HepG2 (cell line): ENCODE data around the gene EPHA1. TPM values are rescaled to one million over a fixed set of nuclear protein-coding genes. Genes with fewer than 3 reads are reported as not detected.

ENCODE experiments used
- ATAC-seq: fragments of 200-7000 bp; cut with Tn5 transposase; 3 replicates; pipeline ENCODE4 v1.9.1; 2020; ENCODE audit warnings: mild to moderate bottlenecking, moderate library complexity
- BruUV-seq: library from RNA; stranded (reverse); fragments of 400-500 nt; replicated peaks from 2 replicates; lab custom pipeline; 2021; lab: Mats Ljungman, UMichigan
- CTCF ChIA-PET: fragments of 300-600 bp; formaldehyde crosslinking; extraction: SDS; loops from one replicate; lab custom pipeline; 2021; ENCODE audit warnings: low total read pairs, inconsistent platforms, low intra/inter-chr PET ratio; lab: Yijun Ruan, JAX
- POLR2A ChIA-PET: fragments of 350-600 bp; sonication (Branson Sonifier 250); formaldehyde crosslinking; loops from one replicate; lab custom pipeline; 2020; ENCODE audit warnings: antibody characterized with exemption, inconsistent platforms; lab: Yijun Ruan, JAX
- DNase-seq: peaks from one replicate; pipeline ENCODE4 v3.0.0-alpha.2; 2015; ENCODE audit warnings: low spot score
- FAIRE-seq: peaks from 3 replicates; lab custom pipeline; 2011; peaks lifted over from hg19 to GRCh38; lab: Jason Lieb, UNC
- H2AFZ ChIP-seq: one replicate; pipeline ENCODE4 v1.6.1; 2011; ENCODE audit warnings: low read length, inconsistent platforms
- H3K27ac ChIP-seq: fragments of 300-600 bp; 3 replicates; pipeline ENCODE4 v1.8.0; 2011; ENCODE audit warnings: mixed run types, mild to moderate bottlenecking, mixed read lengths, low read length, inconsistent platforms; ENCODE audit not compliant: insufficient read depth; ENCODE audit errors: extremely low read length
- H3K27me3 ChIP-seq, 2 experiments: fragments of 200-600 bp in 1 of 2; 2 replicates in 1 of 2; 3 replicates in 1 of 2; pipeline versions ENCODE4 v1.6.0 to v1.8.0; 2011; ENCODE audit warnings: low read length in 2 of 2, mild to moderate bottlenecking in 2 of 2, moderate library complexity in 2 of 2, inconsistent platforms in 1 of 2; ENCODE audit not compliant: insufficient read depth in 2 of 2, control insufficient read depth in 1 of 2
- H3K36me3 ChIP-seq, 2 experiments: fragments of 200-600 bp in 1 of 2; replicated peaks in 1 of 2; 2 replicates in 1 of 2; 3 replicates in 1 of 2; pipeline versions ENCODE4 v1.5.1 to v1.8.0; 2011; ENCODE audit warnings: low read length in 2 of 2, inconsistent platforms in 1 of 2; ENCODE audit not compliant: insufficient read depth in 2 of 2, control insufficient read depth in 1 of 2
- H3K4me1 ChIP-seq: 2 replicates; pipeline ENCODE4 v1.5.1; 2012; ENCODE audit warnings: low read length, inconsistent platforms; ENCODE audit not compliant: insufficient read depth
- H3K4me2 ChIP-seq: 2 replicates; pipeline ENCODE4 v1.6.0; 2011; ENCODE audit warnings: low read depth, low read length, inconsistent platforms
- H3K4me3 ChIP-seq, 3 experiments: fragments of 200-600 bp in 1 of 3; sonication (generic), shearing (Covaris generic) in 1 of 3; replicated peaks in 1 of 3; 2 replicates each; pipeline ENCODE4 v1.5.1; 2011 to 2016; ENCODE audit warnings: low read length in 3 of 3, inconsistent platforms in 2 of 3, low read depth in 2 of 3, mild to moderate bottlenecking in 2 of 3, control low read depth in 1 of 3, mixed read lengths in 1 of 3; ENCODE audit not compliant: insufficient read depth in 1 of 3
- H3K79me2 ChIP-seq: one replicate; pipeline ENCODE4 v1.6.1; 2011; ENCODE audit warnings: low read length, inconsistent platforms; ENCODE audit not compliant: insufficient read depth
- H3K9ac ChIP-seq: 2 replicates; pipeline ENCODE4 v1.6.0; 2011; ENCODE audit warnings: mild to moderate bottlenecking, low read depth, low read length, inconsistent platforms; ENCODE audit not compliant: insufficient read depth
- H3K9me3 ChIP-seq: 2 replicates; pipeline ENCODE4 v1.5.1; 2012; ENCODE audit warnings: mild to moderate bottlenecking, low read length
- H4K20me1 ChIP-seq: 2 replicates; pipeline ENCODE4 v1.6.0; 2011; ENCODE audit warnings: inconsistent platforms, mild to moderate bottlenecking, low read length, moderate library complexity; ENCODE audit not compliant: insufficient read depth
- FOXK2 ChIP-seq: fragments of 450-650 bp; IDR thresholded peaks from 2 replicates; pipeline ENCODE4 v1.6.1; 2016
- GTF3A ChIP-seq: sonication (generic); formaldehyde crosslinking; conservative IDR thresholded peaks from 2 replicates; pipeline ENCODE4 v1.4.0; 2020; ENCODE audit warnings: mild to moderate bottlenecking, missing genetic modification reagents
- HMG20B ChIP-seq: conservative IDR thresholded peaks from 2 replicates; pipeline ENCODE4 v1.6.1; 2016; ENCODE audit warnings: missing genetic modification reagents, missing compliant biosample characterization
- NPAS2 ChIP-seq: sonication (generic); formaldehyde crosslinking; IDR thresholded peaks from 2 replicates; pipeline ENCODE4 v1.8.0; 2022; ENCODE audit warnings: mild to moderate bottlenecking, missing genetic modification reagents, borderline replicate concordance
- RELA ChIP-seq: sonication (generic); formaldehyde crosslinking; IDR thresholded peaks from 2 replicates; pipeline ENCODE4 v1.4.0; 2020; ENCODE audit warnings: missing genetic modification reagents
- SP1 ChIP-seq, 2 experiments: fragments of 450-650 bp in 1 of 2; sonication (generic) in 1 of 2; formaldehyde crosslinking in 1 of 2; IDR thresholded peaks; 2 replicates each; pipeline versions ENCODE4 v1.4.0 to v1.6.1; 2016 to 2020; ENCODE audit warnings: missing genetic modification reagents in 1 of 2
- SRSF1 ChIP-seq: fragments of 200-400 bp; formaldehyde crosslinking; optimal IDR thresholded peaks from 2 replicates; pipeline ENCODE3; 2017; ENCODE audit warnings: mild to moderate bottlenecking, low read depth, low read length, moderate library complexity
- STAG1 ChIP-seq: sonication (generic); formaldehyde crosslinking; IDR thresholded peaks from 2 replicates; pipeline ENCODE4 v1.4.0; 2020; ENCODE audit warnings: missing genetic modification reagents
- ZNF263 ChIP-seq: sonication (generic); formaldehyde crosslinking; IDR thresholded peaks from 2 replicates; pipeline ENCODE4 v1.4.0; 2020; ENCODE audit warnings: missing genetic modification reagents
- WGBS: methylation state at CpG from one replicate; pipeline ENCODE4 v1.1.6; 2017; ENCODE audit warnings: low lambda C conversion rate; 5-methylcytosine and 5-hydroxymethylcytosine counted together
- in situ Hi-C: cut with HindIII; loops from 2 replicates; pipeline ENCODE4 v1.10.0; 2017; ENCODE audit warnings: low pct_unique_long_range_greater_than_20kb; ENCODE audit not compliant: extremely low pct_ligation_motif_present
- intact Hi-C: fragments of 100-400 bp; cut with micrococcal nuclease; formaldehyde crosslinking; loops from one replicate; pipeline ENCODE4 v1.10.0; 2022; ENCODE audit not compliant: unreplicated experiment
- polyA plus RNA-seq, 8 experiments: library from polyadenylated mRNA; depleted of rRNA in 3 of 8; stranded (reverse) in 7 of 8; unstranded in 1 of 8; fragments of >200 nt; fragmentation: Illumina TruSeq in 4 of 8; extraction: Trizol in 4 of 8; gene quantifications; 2 replicates each; pipeline versions ENCODE4 v1.2.1 to v1.2.3, GENCODE V29; 2011 to 2016; ENCODE audit warnings: low read depth in 4 of 8, missing spikeins in 1 of 8, mixed read lengths in 1 of 8; ENCODE audit not compliant: insufficient read depth in 1 of 8
- total RNA-seq, 5 experiments: library from RNA; depleted of rRNA; stranded (reverse); fragments of >200 nt; fragmentation: Illumina TruSeq; extraction: Trizol; gene quantifications; 2 replicates each; pipeline ENCODE4 v1.2.3, GENCODE V29; 2016; ENCODE audit warnings: low read depth in 1 of 5
- TF ChIP-seq, protein P1 (sequence below): IDR thresholded peaks from 2 replicates; pipeline ENCODE4 v1.6.1; 2016; ENCODE audit warnings: missing biosample characterization, missing genetic modification reagents, low read depth
- TF ChIP-seq, protein P2 (sequence below): sonication (generic); formaldehyde crosslinking; IDR thresholded peaks from 2 replicates; pipeline ENCODE4 v1.5.0; 2020; ENCODE audit warnings: mild to moderate bottlenecking, missing genetic modification reagents, borderline replicate concordance

Gene EPHA1
- total and polyA plus RNA-seq, 2 of the 13 experiments (the other 11 are each of a cell fraction or from before 2014, with no cell fraction given) = 4.6 to 17.1 TPM

DNA sequence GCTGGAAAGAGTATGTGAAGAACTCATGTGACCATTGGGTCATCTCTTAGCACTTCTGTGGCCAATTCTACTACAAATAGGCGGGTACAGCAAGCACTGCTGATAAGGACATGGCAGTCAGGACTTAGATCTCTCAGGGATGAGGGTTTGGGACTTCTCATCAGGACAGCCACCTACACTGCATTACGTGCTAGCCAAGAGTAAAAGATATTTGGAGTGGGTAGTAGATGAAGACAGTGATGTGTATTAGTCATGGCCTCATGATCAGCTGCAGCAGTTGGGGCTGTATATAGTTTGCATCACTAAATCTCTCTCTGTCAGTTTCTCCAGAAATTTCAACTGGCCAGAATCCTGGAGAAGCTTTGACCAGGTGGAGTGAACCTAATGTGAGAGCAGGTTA lies 43.8 kb upstream of the EPHA1 start:
- H3K79me2 ChIP-seq = no peaks in the 10 kb centered on the region
- no peak overlapping the region for H3K9ac ChIP-seq
- in situ Hi-C loops = no loop called here
- no peaks in the 10 kb centered on the region for H3K27me3 ChIP-seq
- no TSS peak for BruUV-seq
- H3K4me2 ChIP-seq = no peak overlapping the region
- no peak overlapping the region for H3K4me3 ChIP-seq
- TF ChIP-seq NPAS2 (CRISPR knock-in tag) = no peak
- no peak for TF ChIP-seq HMG20B
- TF ChIP-seq STAG1 (CRISPR knock-in tag) = no peak
- TF ChIP-seq FOXK2 = no peak
- TF ChIP-seq, protein P1, sequence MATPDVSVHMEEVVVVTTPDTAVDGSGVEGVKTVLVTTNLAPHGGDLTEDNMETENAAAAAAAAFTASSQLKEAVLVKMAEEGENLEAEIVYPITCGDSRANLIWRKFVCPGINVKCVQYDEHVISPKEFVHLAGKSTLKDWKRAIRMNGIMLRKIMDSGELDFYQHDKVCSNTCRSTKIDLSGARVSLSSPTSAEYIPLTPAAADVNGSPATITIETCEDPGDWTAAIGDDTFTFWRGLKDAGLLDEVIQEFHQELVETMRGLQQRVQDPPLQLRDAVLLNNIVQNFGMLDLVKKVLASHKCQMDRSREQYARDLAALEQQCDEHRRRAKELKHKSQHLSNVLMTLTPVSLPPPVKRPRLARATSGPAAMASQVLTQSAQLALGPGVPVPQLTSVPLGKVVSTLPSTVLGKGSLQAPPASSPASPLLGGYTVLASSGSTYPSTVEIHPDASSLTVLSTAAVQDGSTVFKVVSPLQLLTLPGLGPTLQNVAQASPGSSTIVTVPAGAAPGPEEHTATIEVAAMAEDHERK = no peak
- no peak for TF ChIP-seq GTF3A (CRISPR knock-in tag)
- TF ChIP-seq, protein P2, sequence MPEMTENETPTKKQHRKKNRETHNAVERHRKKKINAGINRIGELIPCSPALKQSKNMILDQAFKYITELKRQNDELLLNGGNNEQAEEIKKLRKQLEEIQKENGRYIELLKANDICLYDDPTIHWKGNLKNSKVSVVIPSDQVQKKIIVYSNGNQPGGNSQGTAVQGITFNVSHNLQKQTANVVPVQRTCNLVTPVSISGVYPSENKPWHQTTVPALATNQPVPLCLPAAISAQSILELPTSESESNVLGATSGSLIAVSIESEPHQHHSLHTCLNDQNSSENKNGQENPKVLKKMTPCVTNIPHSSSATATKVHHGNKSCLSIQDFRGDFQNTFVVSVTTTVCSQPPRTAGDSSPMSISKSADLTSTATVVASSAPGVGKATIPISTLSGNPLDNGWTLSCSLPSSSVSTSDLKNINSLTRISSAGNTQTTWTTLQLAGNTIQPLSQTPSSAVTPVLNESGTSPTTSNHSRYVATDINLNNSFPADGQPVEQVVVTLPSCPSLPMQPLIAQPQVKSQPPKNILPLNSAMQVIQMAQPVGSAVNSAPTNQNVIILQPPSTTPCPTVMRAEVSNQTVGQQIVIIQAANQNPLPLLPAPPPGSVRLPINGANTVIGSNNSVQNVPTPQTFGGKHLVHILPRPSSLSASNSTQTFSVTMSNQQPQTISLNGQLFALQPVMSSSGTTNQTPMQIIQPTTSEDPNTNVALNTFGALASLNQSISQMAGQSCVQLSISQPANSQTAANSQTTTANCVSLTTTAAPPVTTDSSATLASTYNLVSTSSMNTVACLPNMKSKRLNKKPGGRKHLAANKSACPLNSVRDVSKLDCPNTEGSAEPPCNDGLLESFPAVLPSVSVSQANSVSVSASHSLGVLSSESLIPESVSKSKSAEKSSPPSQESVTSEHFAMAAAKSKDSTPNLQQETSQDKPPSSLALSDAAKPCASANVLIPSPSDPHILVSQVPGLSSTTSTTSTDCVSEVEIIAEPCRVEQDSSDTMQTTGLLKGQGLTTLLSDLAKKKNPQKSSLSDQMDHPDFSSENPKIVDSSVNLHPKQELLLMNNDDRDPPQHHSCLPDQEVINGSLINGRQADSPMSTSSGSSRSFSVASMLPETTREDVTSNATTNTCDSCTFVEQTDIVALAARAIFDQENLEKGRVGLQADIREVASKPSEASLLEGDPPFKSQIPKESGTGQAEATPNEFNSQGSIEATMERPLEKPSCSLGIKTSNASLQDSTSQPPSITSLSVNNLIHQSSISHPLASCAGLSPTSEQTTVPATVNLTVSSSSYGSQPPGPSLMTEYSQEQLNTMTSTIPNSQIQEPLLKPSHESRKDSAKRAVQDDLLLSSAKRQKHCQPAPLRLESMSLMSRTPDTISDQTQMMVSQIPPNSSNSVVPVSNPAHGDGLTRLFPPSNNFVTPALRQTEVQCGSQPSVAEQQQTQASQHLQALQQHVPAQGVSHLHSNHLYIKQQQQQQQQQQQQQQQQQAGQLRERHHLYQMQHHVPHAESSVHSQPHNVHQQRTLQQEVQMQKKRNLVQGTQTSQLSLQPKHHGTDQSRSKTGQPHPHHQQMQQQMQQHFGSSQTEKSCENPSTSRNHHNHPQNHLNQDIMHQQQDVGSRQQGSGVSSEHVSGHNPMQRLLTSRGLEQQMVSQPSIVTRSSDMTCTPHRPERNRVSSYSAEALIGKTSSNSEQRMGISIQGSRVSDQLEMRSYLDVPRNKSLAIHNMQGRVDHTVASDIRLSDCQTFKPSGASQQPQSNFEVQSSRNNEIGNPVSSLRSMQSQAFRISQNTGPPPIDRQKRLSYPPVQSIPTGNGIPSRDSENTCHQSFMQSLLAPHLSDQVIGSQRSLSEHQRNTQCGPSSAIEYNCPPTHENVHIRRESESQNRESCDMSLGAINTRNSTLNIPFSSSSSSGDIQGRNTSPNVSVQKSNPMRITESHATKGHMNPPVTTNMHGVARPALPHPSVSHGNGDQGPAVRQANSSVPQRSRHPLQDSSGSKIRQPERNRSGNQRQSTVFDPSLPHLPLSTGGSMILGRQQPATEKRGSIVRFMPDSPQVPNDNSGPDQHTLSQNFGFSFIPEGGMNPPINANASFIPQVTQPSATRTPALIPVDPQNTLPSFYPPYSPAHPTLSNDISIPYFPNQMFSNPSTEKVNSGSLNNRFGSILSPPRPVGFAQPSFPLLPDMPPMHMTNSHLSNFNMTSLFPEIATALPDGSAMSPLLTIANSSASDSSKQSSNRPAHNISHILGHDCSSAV (CRISPR knock-in tag) = no peak
- TF ChIP-seq SRSF1 = no peak
- no peak for TF ChIP-seq RELA (CRISPR knock-in tag)
- TF ChIP-seq SP1 (IDR thresholded peaks at IDR 0.05) = no peak
- no peak for TF ChIP-seq SP1 (CRISPR knock-in tag; IDR thresholded peaks at IDR 0.05)
- TF ChIP-seq ZNF263 = no peak
- H2AFZ ChIP-seq = no peak overlapping the region
- H4K20me1 ChIP-seq = no peaks in the 10 kb centered on the region
- no peaks in the 10 kb centered on the region for H3K4me1 ChIP-seq
- FAIRE-seq = no peak
- no peak overlapping the region for H3K27ac ChIP-seq
- no peak for DNase-seq
- no peaks in the 10 kb centered on the region for H3K9me3 ChIP-seq
- no peaks in the 10 kb centered on the region for H3K36me3 ChIP-seq
- CTCF ChIA-PET = no interaction called here
- ATAC-seq = no peak
- WGBS = 0% methylated on average over 2 of the region's 2 CpGs
- POLR2A ChIA-PET = no interaction called here
- intact Hi-C loops = no loop called here
